Right lobe of liver (tissue), 6 donors: ENCODE data around the gene DBN1. TPM values are rescaled to one million over a fixed set of nuclear protein-coding genes. Genes with fewer than 3 reads are reported as not detected.
A peak's percentile ranks its signal among the peaks of the same experiment; 100 is the strongest.

ENCODE experiments used
- ATAC-seq, 4 donors: fragments of 200-7000 bp; cut with Tn5 transposase; one replicate each; pipeline ENCODE4 v1.9.1; 2020; ENCODE audit warnings: mild to moderate bottlenecking in 4 of 4, moderate library complexity in 4 of 4
- DNase-seq, 3 donors: peaks; one replicate each; pipeline ENCODE4 v3.0.0-alpha.2; 2020
- H3K27ac ChIP-seq, 3 donors: fragments of 200-600 bp; one replicate each; pipeline ENCODE4 v1.8.0; 2022
- H3K27me3 ChIP-seq, 2 donors: fragments of 200-600 bp; one replicate each; pipeline ENCODE4 v1.8.0; 2022
- H3K36me3 ChIP-seq, 4 donors: fragments of 200-600 bp; sonication (generic) in 1 of 4; one replicate each; pipeline versions ENCODE4 v1.5.1 to v1.8.0; 2017 to 2022; ENCODE audit warnings: control low read depth in 1 of 4
- H3K4me1 ChIP-seq, 4 donors: fragments of 200-600 bp; sonication (generic) in 1 of 4; one replicate each; pipeline versions ENCODE4 v1.5.1 to v1.8.0; 2017 to 2022; ENCODE audit warnings: control low read depth in 1 of 4
- H3K4me3 ChIP-seq, 3 donors: fragments of 200-600 bp; one replicate each; pipeline ENCODE4 v1.8.0; 2022
- H3K9me3 ChIP-seq, 4 donors: fragments of 200-600 bp; sonication (generic) in 1 of 4; one replicate each; pipeline versions ENCODE4 v1.5.1 to v1.8.0; 2017 to 2022; ENCODE audit warnings: control low read depth in 1 of 4
- CTCF ChIP-seq, 4 donors: fragments of 200-600 bp in 3 of 4; fragments of 450-650 bp in 1 of 4; IDR thresholded peaks; one replicate each; pipeline versions ENCODE4 v1.5.1 to v1.8.0; 2016 to 2022; ENCODE audit warnings: antibody characterized with exemption in 4 of 4, mild to moderate bottlenecking in 2 of 4
- POLR2A ChIP-seq: fragments of 450-650 bp; IDR thresholded peaks from one replicate; pipeline ENCODE4 v1.6.1; 2017; ENCODE audit warnings: antibody characterized with exemption, mild to moderate bottlenecking
- WGBS: methylation state at CpG from one replicate; pipeline ENCODE4 v1.1.6; 2018; ENCODE audit warnings: low coverage, low lambda C conversion rate; ENCODE audit not compliant: insufficient coverage; ENCODE audit errors: missing lambda C conversion rate; 5-methylcytosine and 5-hydroxymethylcytosine counted together
- intact Hi-C, 2 donors: fragments of 100-400 bp; cut with DNase I; formaldehyde crosslinking; loops; one replicate each; pipeline versions ENCODE4 v1.11.2 to v1.14.1; 2022
- total RNA-seq, 6 experiments: library from RNA; depleted of rRNA in 2 of 6; stranded (reverse); fragments of >200 nt in 2 of 6; fragmentation: NEBNext Ultra II Directional in 3 of 6; extraction: Animal tissue kit (Norgen Biotek cat#: 25700) in 3 of 6; gene quantifications; one replicate each; pipeline versions ENCODE4 v1.1.0 to v1.2.4, GENCODE V29; 2016 to 2023
- donor health status: DM: no; HTN: yes; CAD: no.
- donor health status: DM: no; HTN: no; CAD: no.
- donor health status: DM: no; HTN: no; CAD: no.
- donor health status: DM: no; HTN: yes; CAD: no.
- donor health status: DM: no; HTN: yes; CAD: no.

The DBN1 gene
- total RNA-seq, 6 experiments from 2014 or later = 1.1 to 4.6 (median 3.1) TPM

GRCh38 chr5:177446200-177447065, 27.0 kb downstream of the DBN1 start, which contains the start of gene PRR7:
Gene PRR7 (plus strand): TSS chr5:177446814. CDS start chr5:177455068, 8,254 bp downstream.
- intact Hi-C loops = no loop called here
- peak; percentile 58 to 82 (median 76) for ATAC-seq
- Histone ChIP-seq H3K27me3 (no peaks in the 10 kb centered on the region), H3K4me1 (peaks cover 0 to 18% (median 1%) of the 10 kb centered on the region in 4 donors), H3K9me3 (no peaks in the 10 kb centered on the region), H3K4me3 (peak within 1 kb of the TSS; percentile 51 to 66 (median 57)), H3K27ac (peak within 1 kb of the TSS in 1 of 3 donors; percentile 29), H3K36me3 (no peaks in the 10 kb centered on the region)
- peak in 3 of 4 donors; percentile 6 to 26 (median 25) for TF ChIP-seq CTCF (IDR thresholded peaks at IDR 0.05)
- TF ChIP-seq POLR2A = peak; percentile 52
- peak in 2 of 3 donors; percentile 72 to 79 for DNase-seq
- WGBS = no CpG with 5 or more reads among the region's 89 CpGs

GRCh38 chr5:177445917-177446199, 27.6 kb downstream of the DBN1 start:
- Histone ChIP-seq H3K27ac (no peak overlapping the region), H3K9me3 (no peaks in the 10 kb centered on the region), H3K36me3 (no peaks in the 10 kb centered on the region), H3K4me1 (peaks cover 0 to 18% (median 1%) of the 10 kb centered on the region in 4 donors), H3K27me3 (no peaks in the 10 kb centered on the region), H3K4me3 (no peak overlapping the region)
- 11% methylated on average over 8 of the region's 8 CpGs for WGBS
- DNase-seq = no peak
- intact Hi-C loops = no loop called here
- no peak for TF ChIP-seq POLR2A
- no peak for ATAC-seq

- Histone ChIP-seq H3K36me3 (no peaks in the 10 kb centered on the region), H3K4me1 (peaks cover 0 to 18% (median 1%) of the 10 kb centered on the region in 4 donors), H3K27ac (no peak overlapping the region), H3K9me3 (no peaks in the 10 kb centered on the region), H3K27me3 (no peaks in the 10 kb centered on the region), H3K4me3 (no peak overlapping the region)
- WGBS = 64% methylated on average over 8 of the region's 10 CpGs
- TF ChIP-seq POLR2A (no peak), CTCF (IDR thresholded peaks at IDR 0.05) (no peak)
- intact Hi-C loops = no loop called here
- DNase-seq = no peak
- no peak for ATAC-seq
These were observed 28.1 kb downstream of the DBN1 start for GRCh38 chr5:177445052-177445916.

- Histone ChIP-seq H3K4me1 (peaks cover 0 to 18% (median 1%) of the 10 kb centered on the region in 4 donors), H3K9me3 (no peaks in the 10 kb centered on the region), H3K4me3 (no peak overlapping the region), H3K36me3 (no peaks in the 10 kb centered on the region), H3K27me3 (no peaks in the 10 kb centered on the region), H3K27ac (no peak overlapping the region)
- intact Hi-C loops = no loop called here
- TF ChIP-seq CTCF (IDR thresholded peaks at IDR 0.05) (no peak), POLR2A (no peak)
- ATAC-seq (no peak), DNase-seq (no peak)
- WGBS = 56% methylated on average over 3 of the region's 7 CpGs
These were observed 29.1 kb downstream of the DBN1 start for GRCh38 chr5:177444106-177445051.
